HCEC 1CT (cell line): Measurements from ENCODE around the gene OR12D2.
"Not testable (repeated sequence)": the region's sequence is repeated elsewhere in the genome, so short reads cannot be mapped to it uniquely, and the experiment has no call there.

ENCODE experiments used
- DNase-seq: peaks from one replicate; pipeline ENCODE4 v3.0.0-alpha.2; 2017

The OR12D2 gene, protein sequence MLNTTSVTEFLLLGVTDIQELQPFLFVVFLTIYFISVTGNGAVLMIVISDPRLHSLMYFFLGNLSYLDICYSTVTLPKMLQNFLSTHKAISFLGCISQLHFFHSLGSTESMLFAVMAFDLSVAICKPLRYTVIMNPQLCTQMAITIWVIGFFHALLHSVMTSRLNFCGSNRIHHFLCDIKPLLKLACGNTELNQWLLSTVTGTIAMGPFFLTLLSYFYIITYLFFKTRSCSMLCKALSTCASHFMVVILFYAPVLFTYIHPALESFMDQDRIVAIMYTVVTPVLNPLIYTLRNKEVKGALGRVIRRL

GRCh38 chr6:29395331-29395730 lies at the start of gene OR12D2:
OR12D2 (plus strand) TSS chr6:29395631; CDS start chr6:29396700, 1,069 bp downstream.
- no peak for DNase-seq

GRCh38 chr6:29349348-29349747 lies 46.1 kb upstream of the OR12D2 start:
- not testable (repeated sequence) for DNase-seq

- no peak for DNase-seq
Observed at GRCh38 chr6:29354980-29355379, 40.5 kb upstream of the OR12D2 start.

- DNase-seq = no peak
Observed at GRCh38 chr6:29355603-29356002, 39.8 kb upstream of the OR12D2 start.

- DNase-seq = no peak
Observed at GRCh38 chr6:29368765-29369164, 26.7 kb upstream of the OR12D2 start, which contains the start of gene OR5V1. OR5V1 (minus strand) TSS chr6:29368865; CDS start chr6:29356195, 12,670 bp downstream.

DNA sequence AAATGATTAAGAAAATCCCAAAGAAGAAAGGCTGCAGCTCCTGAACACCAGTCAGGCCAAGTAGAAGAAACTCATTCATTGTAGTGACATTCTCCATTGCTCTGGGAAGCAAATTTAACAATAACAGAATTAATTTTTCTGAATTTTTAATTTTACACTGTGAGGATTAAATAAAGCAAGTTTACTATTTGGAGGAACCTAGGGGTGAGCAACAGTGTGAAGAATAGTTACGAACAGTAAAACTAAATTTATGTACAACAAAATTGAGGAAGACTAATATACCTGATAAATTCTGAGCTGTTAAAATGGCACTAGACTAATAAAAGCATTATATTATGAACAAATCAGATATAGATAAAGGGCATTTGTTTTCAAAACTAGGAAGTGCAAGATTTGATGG lies 20.2 kb upstream of the OR12D2 start, which contains the start of gene OR12D3:
Gene OR12D3, minus strand, starts transcription at position 101 of the 400 bp plus-strand sequence. Its CDS starts 4 bp downstream, at position 97.
- no peak for DNase-seq

DNA sequence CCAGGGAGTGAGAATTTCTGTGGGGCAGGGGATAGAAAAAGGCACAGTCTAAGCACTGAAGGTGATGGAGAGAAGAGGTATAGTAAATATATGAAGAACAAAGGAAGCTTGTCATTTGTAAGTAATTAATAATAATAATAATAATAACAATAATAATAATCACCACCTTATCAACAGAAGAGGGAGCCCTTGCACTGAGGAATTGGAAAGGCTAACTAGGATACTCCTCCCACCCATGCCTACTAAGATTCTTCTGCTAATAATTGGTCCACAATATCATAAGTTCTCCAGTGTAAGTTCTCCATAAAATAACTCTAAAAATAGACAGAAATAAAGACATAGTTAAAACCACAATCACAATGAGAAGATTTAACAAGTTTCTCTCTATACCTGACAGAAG lies 19.4 kb upstream of the OR12D2 start:
- no peak for DNase-seq

DNA sequence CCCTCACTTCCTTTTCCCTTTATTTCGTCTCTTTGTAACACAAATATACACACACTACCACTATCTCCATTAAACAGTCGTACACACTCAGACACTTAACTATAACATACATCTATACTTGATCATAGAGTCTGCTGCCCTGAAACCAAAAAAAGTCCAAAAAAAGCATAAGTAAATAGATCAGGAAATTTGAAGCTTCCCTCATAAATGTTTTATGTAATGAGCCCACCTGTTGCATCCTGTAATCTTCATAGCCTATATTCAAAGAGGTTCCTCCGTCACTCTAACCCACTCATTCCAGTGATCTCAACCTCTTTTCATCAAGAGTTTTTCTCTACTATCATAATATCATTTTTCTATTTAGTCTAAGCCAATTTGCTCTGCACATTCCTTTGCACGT lies 6.9 kb upstream of the OR12D2 start:
- DNase-seq = no peak

DNA sequence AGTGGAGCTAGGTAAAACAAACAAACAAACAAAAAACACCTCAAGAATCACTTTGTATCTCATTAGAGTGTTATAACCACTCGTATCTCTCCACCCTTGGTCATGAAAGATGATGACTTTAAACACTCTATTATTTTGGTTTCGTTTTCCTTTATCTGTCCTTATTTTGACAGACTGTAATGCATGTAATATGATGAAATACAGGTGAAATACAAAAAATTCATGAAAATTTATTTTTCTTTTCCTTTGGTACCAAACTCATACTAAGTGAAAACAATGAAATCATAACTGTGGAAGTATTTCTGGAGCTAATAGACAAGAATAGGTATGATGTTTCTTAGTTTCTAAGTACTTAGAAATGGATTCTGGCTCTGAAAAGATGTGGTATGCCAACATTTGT lies 4.1 kb downstream of the OR12D2 start:
- no peak for DNase-seq

DNA sequence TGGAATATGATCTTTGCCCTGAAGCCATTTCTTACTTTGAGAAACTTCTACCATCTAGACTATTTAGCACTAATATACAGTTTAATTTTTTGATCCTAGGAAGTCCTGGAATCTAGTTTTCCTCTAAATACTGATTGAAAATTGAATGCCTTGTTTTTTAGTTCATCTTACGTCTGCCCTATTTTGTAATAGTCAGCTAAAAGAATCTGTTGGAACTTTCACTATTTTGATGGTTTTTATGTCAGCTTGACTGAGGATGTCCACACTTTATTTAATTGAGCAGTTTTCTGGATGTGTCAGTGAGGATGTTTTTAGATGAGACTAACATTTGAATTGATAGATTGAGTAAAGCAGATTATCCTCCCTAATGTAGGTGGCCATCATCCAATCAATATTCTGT lies 8.4 kb downstream of the OR12D2 start:
- no peak for DNase-seq

- no peak for DNase-seq
Observed at GRCh38 chr6:29414588-29414987, 19.2 kb downstream of the OR12D2 start, which contains the start of gene OR12D1. OR12D1 (plus strand) TSS chr6:29414928.

DNA sequence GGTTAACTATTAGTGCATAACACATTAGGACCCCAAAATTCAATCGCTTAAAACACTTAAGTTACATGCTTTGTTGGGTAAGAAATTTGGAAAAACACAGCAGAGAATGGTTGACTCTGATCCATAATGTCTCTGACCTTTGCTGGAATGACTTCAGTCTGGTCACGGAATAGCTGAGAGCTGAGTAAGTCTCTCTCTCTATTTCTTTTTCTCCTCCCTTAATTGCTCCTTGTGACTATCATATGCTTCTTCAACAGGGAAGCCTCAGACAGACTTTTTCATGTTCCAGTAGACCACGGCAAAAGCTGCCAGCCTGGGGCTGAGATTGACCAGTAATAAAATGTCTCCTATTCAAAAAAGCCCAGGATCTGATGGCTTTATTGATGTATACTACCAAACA lies 24.1 kb downstream of the OR12D2 start:
- DNase-seq = no peak

DNA sequence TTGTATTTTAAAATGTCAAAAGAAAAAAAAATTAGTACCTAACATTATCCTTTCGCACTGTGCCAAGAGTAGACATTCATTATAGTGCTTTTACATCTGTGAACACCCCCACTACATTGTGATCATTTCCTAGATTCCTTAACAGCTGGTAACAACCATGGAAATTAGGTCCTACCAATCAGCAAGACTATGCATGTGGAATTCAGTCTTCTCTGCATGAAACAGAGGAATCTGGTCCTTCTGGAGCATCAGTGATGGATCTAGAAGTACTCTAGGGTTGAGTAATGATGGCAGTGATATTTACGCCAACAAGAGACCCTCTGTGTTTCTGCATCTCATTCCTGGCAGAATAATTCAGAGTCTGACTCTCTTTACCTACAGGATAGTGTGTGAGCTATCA lies 28.7 kb downstream of the OR12D2 start:
- DNase-seq = no peak

GRCh38 chr6:29424575-29424974 lies 29.1 kb downstream of the OR12D2 start:
- DNase-seq = no peak

GRCh38 chr6:29425075-29425474 lies 29.6 kb downstream of the OR12D2 start:
- DNase-seq = no peak

GRCh38 chr6:29426654-29427053 lies 31.2 kb downstream of the OR12D2 start:
- DNase-seq = no peak

DNA sequence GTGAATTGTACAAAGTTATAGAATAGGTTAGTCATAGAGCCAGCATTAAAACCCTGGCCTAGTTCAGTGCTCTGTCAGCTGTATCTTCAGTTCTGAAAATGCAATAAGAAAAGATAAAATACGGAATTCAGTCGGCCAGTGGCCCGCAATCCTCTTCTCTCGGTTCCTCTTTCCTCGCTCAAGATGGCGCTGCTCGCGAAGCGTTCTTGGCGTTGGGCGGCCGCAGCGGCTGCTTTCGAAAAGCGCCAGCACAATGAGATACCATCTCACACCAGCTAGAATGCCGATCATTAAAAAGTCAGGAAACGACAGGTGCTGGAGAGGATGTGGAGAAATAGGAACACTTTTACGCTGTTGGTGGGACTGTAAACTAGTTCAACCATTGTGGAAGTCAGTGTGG lies 41.3 kb downstream of the OR12D2 start:
- not testable (repeated sequence) for DNase-seq

GRCh38 chr6:29439006-29439405 lies 43.6 kb downstream of the OR12D2 start, which contains the start of gene OR10C1:
OR10C1 (plus strand) TSS chr6:29439306; CDS start chr6:29440016, 710 bp downstream.
- no peak for DNase-seq

DNA sequence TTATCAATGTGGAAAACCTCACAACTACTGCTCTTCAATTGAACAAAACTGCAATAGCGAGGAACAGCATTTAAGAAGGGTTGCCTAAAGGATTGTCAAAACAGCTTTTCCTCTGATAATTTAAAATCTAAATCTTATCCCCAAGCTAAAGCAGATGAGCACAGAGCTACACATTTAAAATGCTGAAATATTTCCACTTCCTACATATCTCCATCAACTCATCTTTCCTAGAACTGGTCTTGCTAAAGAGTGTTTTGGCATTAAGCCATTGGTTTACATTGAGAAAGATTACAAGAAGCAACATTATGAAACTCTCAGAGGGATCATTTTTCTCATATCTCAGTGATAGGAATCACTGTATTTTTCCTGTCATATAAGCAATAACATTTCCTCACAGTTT lies 47.3 kb downstream of the OR12D2 start:
- DNase-seq = no peak

- not testable (repeated sequence) for DNase-seq
Observed at GRCh38 chr6:29444031-29444430, 48.6 kb downstream of the OR12D2 start.
